RPMI7951 (cell line): ENCODE results near the gene MCF2L. TPM values are rescaled to one million over a fixed set of nuclear protein-coding genes. Genes with fewer than 3 reads are reported as not detected.
A peak's percentile ranks its signal among the peaks of the same experiment; 100 is the strongest.

Source experiments
- DNase-seq: peaks from one replicate; pipeline ENCODE4 v3.0.0-alpha.2; 2012; ENCODE audit warnings: low read depth
- total RNA-seq: library from RNA; depleted of rRNA; stranded (reverse); fragments of >200 nt; shearing (Covaris generic); gene quantifications from 2 replicates; pipeline ENCODE4 v1.2.3, GENCODE V29; 2014; rRNA removed

Gene MCF2L, protein sequence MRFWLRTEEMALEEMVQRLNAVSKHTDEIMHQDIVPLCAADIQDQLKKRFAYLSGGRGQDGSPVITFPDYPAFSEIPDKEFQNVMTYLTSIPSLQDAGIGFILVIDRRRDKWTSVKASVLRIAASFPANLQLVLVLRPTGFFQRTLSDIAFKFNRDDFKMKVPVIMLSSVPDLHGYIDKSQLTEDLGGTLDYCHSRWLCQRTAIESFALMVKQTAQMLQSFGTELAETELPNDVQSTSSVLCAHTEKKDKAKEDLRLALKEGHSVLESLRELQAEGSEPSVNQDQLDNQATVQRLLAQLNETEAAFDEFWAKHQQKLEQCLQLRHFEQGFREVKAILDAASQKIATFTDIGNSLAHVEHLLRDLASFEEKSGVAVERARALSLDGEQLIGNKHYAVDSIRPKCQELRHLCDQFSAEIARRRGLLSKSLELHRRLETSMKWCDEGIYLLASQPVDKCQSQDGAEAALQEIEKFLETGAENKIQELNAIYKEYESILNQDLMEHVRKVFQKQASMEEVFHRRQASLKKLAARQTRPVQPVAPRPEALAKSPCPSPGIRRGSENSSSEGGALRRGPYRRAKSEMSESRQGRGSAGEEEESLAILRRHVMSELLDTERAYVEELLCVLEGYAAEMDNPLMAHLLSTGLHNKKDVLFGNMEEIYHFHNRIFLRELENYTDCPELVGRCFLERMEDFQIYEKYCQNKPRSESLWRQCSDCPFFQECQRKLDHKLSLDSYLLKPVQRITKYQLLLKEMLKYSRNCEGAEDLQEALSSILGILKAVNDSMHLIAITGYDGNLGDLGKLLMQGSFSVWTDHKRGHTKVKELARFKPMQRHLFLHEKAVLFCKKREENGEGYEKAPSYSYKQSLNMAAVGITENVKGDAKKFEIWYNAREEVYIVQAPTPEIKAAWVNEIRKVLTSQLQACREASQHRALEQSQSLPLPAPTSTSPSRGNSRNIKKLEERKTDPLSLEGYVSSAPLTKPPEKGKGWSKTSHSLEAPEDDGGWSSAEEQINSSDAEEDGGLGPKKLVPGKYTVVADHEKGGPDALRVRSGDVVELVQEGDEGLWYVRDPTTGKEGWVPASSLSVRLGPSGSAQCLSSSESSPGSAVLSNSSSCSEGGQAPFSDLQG
- total RNA-seq, result 4.8 and 7.2 TPM in 2 replicates

- DNase-seq, result peak; percentile 6
Measured at GRCh38 chr13:112968910-112969691, at the start of gene MCF2L. MCF2L (plus strand) TSS chr13:112969214; CDS start chr13:112969380, 166 bp downstream.

- DNase-seq, result no peak
Measured at GRCh38 chr13:112923962-112924361, 45.1 kb upstream of the MCF2L start.

GRCh38 chr13:112924365-112924764 is 44.6 kb upstream of the MCF2L start:
- DNase-seq, result no peak

- DNase-seq, result no peak
Measured at GRCh38 chr13:112926003-112926402, 43.0 kb upstream of the MCF2L start.

- DNase-seq, result no peak
Measured at GRCh38 chr13:112926993-112927392, 42.0 kb upstream of the MCF2L start.

DNA sequence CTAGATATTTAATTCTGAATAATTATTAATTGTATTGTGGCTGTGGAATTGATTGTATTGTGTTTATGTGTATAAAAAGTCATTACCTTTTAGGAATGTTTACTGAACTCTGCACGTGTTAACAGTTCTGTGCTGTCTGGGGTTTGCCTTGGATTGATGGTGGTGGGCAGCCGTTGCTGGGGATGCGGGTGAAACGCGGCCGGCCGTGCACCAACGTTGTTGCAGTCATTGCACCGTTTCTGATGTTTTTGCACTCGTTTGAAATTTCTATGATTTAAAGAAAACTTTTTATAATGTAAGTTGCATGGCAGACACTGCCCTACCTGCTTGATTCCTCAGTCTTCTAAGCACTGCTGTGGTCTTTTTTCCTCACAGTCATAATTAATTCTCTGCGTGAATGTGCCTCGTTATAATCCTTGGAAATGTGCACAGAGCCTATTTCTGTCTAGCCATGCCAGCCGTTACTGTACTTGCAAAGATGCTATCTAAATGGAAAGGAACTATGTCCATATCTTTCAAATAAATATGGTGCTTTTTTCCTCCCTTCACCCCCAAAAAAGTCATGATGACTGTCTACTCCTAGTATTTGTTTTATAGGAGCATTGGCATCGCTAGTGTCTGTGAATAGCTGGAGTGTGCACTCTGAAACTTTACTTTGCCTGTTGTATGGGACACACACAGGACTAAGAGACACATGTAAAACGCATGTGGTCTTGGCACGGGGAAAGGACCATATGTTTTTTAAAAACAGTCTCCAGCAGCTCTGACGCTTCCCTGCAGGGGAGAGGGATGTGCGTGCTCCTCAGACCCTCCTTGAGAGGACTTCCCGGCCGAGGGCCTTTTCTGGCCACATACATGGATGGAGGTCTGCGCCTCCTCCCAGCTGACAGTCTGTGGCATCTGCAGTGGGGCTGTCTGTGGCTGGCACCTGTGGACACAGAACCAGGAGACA is 40.7 kb upstream of the MCF2L start:
- no peak for DNase-seq

DNA sequence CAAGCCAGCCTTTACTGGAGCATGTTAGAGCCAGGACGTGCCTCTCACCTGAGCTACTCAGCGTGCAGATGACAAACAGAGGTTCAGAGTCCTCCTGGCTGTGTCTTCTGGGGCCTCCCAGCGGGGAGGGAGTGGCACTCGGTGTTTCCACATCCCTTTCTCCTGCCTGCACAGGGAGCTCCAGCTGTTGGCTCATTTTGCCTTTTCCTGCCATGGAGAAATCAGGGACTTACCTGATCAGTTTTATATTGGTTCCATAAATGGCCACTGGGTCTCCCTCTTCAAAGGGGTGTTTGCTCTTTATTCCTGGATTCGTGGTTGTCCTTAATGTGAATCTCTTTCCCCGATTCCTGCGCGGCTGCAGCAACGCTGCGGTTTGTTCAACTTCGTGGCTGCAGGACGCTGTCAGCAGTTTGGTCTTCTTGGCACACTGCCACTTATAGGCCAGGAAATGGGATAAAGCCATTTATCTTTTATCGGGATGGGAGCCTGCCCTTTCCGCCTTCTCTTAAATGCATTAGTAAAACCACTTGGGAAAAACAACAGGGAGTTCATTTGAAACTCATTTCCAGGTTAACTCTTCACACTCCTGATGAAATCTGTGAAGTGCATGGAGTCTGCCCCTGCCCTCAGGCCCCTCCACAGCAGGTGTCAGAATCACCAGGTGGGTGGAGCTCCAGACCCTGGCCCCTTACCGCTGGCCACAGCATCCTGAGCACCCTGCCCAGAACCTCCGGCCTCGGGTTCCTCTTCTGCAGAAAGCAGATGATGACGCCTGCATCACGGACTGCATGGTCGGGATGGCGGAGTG is 39.8 kb upstream of the MCF2L start:
- peak; percentile 53 for DNase-seq

- DNase-seq, result no peak
Measured at GRCh38 chr13:112929783-112930055, 39.3 kb upstream of the MCF2L start.

DNA sequence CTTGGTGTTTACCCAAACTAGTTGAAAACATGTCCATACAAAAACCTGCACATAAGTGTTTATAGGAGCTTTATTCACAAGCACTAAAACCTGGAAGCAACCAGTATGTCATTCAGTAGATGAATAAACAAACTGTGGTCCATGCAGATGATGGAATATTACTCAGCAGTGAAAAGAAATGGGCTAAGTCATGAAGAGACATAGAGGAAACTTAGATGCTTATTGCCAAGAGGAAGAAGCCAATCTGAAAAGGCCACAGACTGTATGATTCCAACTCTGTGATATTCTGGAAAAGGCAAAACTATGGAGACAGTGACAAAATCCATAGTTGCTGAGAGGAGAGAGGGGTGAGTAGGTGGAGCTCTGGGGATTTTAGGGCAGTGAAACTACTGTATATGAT is 38.8 kb upstream of the MCF2L start:
- no peak for DNase-seq

DNA sequence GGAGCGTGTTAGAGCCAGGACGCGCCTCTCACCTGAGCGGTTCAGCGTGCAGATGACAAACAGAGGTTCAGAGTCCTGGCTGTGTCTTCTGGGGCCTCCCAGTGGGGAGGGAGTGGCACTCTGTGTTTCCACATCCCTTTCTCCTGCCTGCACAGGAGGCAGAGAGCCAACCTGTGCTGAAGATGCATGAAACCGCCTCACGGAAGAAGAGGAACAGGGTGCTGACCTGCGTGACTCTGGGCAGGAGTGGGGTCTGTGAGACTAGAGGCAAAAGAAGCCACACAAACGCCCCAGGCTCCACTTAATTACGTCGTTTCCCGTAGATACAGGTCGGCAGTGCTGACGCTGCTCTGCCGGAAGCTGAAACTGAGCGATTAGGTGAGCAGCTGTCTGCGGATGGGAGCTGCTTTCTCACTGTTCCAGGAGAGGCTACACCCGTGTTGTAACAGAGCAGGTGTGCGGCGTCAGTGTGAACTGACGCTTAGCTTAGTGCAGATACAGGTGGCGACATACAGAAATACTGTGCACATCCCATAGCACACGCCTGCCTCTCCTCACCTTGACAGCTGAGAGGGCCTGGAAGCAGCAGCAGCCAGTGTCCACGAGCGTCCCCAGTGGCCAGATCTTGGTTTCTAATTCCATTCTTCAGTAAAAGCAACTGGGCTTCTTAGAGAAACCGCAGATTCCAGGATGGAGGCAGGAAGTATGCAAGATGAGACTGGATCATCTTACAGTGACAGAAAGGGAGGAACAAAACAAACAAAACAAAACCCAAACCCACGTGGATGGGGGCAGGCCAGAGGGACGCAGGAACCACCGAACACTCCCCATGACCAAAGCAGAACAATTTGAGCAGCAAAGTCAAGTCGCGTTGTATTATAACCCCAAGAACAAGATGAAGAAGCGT is 37.7 kb upstream of the MCF2L start:
- peak; percentile 75 for DNase-seq

- no peak for DNase-seq
Measured at GRCh38 chr13:112932971-112933370, 36.0 kb upstream of the MCF2L start.

DNA sequence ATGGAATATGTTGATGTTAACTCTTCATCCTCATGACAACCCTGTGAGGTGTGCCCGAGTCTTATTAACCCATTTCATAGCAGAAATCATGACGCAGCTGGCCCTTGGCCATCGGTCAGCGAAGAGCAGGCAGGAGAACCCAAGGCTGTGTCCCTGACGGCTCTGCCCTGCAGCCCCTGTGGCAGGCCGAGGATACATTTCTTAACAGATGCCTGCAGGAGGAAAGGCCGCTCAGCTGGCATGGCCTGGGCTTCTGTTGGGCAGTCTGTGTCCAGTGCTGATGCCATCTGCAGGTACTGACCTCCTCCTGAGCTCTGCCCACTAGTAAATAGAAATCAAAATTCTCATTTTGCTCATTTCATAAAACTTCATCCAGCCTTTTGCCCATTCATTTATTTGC is 35.4 kb upstream of the MCF2L start:
- DNase-seq, result no peak

DNA sequence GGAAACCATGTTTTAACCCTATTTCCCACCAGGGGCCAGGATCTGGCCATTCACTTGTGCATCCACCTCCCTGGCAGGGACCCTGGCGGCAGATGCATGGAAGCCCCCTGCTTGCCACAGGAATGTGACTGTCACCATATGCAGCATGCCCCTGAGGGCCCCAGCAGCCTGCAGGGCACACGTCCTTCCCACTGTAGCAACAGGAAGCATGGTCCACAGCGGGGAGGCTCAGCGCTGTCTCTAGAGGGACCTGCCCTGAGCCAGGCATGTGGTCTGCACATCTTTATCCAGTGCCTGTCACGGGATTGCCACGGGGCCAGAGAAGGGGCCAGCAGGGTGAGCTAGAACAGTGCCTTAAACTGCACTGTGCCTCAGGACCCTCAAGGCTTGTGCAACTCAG is 34.9 kb upstream of the MCF2L start:
- DNase-seq, result no peak

GRCh38 chr13:112938680-112939079 is 30.3 kb upstream of the MCF2L start:
- no peak for DNase-seq

- DNase-seq, result peak; percentile 43
Measured at GRCh38 chr13:112940236-112940635, 28.8 kb upstream of the MCF2L start.

GRCh38 chr13:112941349-112941748 is 27.7 kb upstream of the MCF2L start:
- DNase-seq, result no peak

GRCh38 chr13:112941765-112942164 is 27.2 kb upstream of the MCF2L start:
- DNase-seq, result peak; percentile 19

GRCh38 chr13:112942689-112943308 is 26.2 kb upstream of the MCF2L start:
- peak; percentile 82 for DNase-seq
